GM23338 (cell line): ENCODE results near the gene BNIPL. TPM values are rescaled to one million over a fixed set of nuclear protein-coding genes. Genes with fewer than 3 reads are reported as not detected.

Experiments
- ATAC-seq: fragments of 200-7000 bp; cut with Tn5 transposase; 3 replicates; pipeline ENCODE4 v1.9.1; 2020
- DNase-seq: peaks from one replicate; pipeline ENCODE4 v3.0.0-alpha.2; 2015; ENCODE audit warnings: low spot score
- H2AFZ ChIP-seq: fragments of 200-600 bp; sonication (generic); 2 replicates; pipeline ENCODE4 v1.8.0; 2016; ENCODE audit warnings: antibody characterized with exemption, mild to moderate bottlenecking, moderate library complexity
- H3F3A ChIP-seq: fragments of 200-600 bp; sonication (generic); replicated peaks from 2 replicates; pipeline ENCODE4 v1.8.0; 2017; ENCODE audit warnings: antibody characterized with exemption, mixed run types, low read depth
- H3K27ac ChIP-seq: fragments of 200-600 bp; sonication (generic); 2 replicates; pipeline ENCODE4 v1.6.1; 2016; ENCODE audit warnings: low read depth
- H3K27me3 ChIP-seq: fragments of 200-600 bp; sonication (generic); 2 replicates; pipeline ENCODE4 v1.8.0; 2016; ENCODE audit warnings: mild to moderate bottlenecking, mixed run types, moderate library complexity; ENCODE audit not compliant: insufficient read depth
- H3K36me3 ChIP-seq: fragments of 200-600 bp; sonication (generic); 2 replicates; pipeline ENCODE4 v1.8.0; 2016; ENCODE audit warnings: mild to moderate bottlenecking; ENCODE audit not compliant: insufficient read depth
- H3K4me1 ChIP-seq: fragments of 200-600 bp; sonication (generic); 2 replicates; pipeline ENCODE4 v1.8.0; 2016; ENCODE audit warnings: mild to moderate bottlenecking, moderate library complexity; ENCODE audit not compliant: insufficient read depth
- H3K4me2 ChIP-seq: fragments of 200-600 bp; sonication (generic); 2 replicates; pipeline ENCODE4 v1.7.1; 2017; ENCODE audit warnings: mixed run types
- H3K4me3 ChIP-seq: fragments of 200-600 bp; sonication (generic); 2 replicates; pipeline ENCODE4 v1.6.1; 2016; ENCODE audit warnings: mixed run types
- H3K79me2 ChIP-seq: fragments of 200-600 bp; sonication (generic); replicated peaks from 2 replicates; pipeline ENCODE4 v1.8.0; 2017; ENCODE audit warnings: mild to moderate bottlenecking; ENCODE audit not compliant: insufficient read depth
- H3K9me2 ChIP-seq: fragments of 200-600 bp; sonication (generic); 2 replicates; pipeline ENCODE4 v1.8.0; 2017; ENCODE audit not compliant: insufficient read depth
- H4K20me1 ChIP-seq: fragments of 200-600 bp; sonication (generic); replicated peaks from 2 replicates; pipeline ENCODE4 v1.8.0; 2017; ENCODE audit warnings: mild to moderate bottlenecking; ENCODE audit not compliant: insufficient read depth
- H3K27ac Mint-ChIP-seq: 2 replicates; pipeline ENCODE4 v1.8.0; 2020; ENCODE audit warnings: inconsistent platforms, mild to moderate bottlenecking, moderate library complexity, mixed read lengths
- H3K27me3 Mint-ChIP-seq: 3 replicates; pipeline ENCODE4 v1.8.0; 2022; ENCODE audit warnings: low read depth, mild to moderate bottlenecking, moderate library complexity, mixed read lengths, inconsistent platforms; ENCODE audit not compliant: insufficient read depth, poor library complexity
- H3K36me3 Mint-ChIP-seq: 3 replicates; pipeline ENCODE4 v1.8.0; 2021; ENCODE audit warnings: low read depth, mild to moderate bottlenecking, inconsistent platforms, moderate library complexity, mixed read lengths
- H3K4me1 Mint-ChIP-seq: 3 replicates; pipeline ENCODE4 v1.8.0; 2020; ENCODE audit warnings: mild to moderate bottlenecking, inconsistent platforms, mixed read lengths
- H3K4me3 Mint-ChIP-seq: 3 replicates; pipeline ENCODE4 v1.8.0; 2021; ENCODE audit warnings: moderate library complexity, mild to moderate bottlenecking, inconsistent platforms, mixed read lengths
- H3K9me3 Mint-ChIP-seq: 3 replicates; pipeline ENCODE4 v1.8.0; 2020; ENCODE audit warnings: moderate library complexity, mild to moderate bottlenecking, inconsistent platforms, mixed read lengths
- CREB1 ChIP-seq: fragments of 250-450 bp; sonication (Bioruptor Pico); IDR thresholded peaks from 2 replicates; pipeline ENCODE4 v1.5.0; 2020; ENCODE audit warnings: low read depth, mild to moderate bottlenecking, moderate library complexity
- EZH2 ChIP-seq: fragments of 200-600 bp; sonication (generic); IDR thresholded peaks from one replicate; pipeline ENCODE4 v1.8.0; 2017; ENCODE audit warnings: antibody characterized with exemption, mild to moderate bottlenecking, low read depth; ENCODE audit not compliant: unreplicated experiment
- JUNB ChIP-seq: IDR thresholded peaks from one replicate; pipeline ENCODE4 v1.6.1; 2016; ENCODE audit warnings: antibody characterized with exemption; ENCODE audit not compliant: unreplicated experiment
- NANOG ChIP-seq: IDR thresholded peaks from 2 replicates; pipeline ENCODE4 v1.6.1; 2016; ENCODE audit warnings: antibody characterized with exemption, borderline replicate concordance
- STAT1 ChIP-seq: IDR thresholded peaks from one replicate; pipeline ENCODE4 v1.6.1; 2016; ENCODE audit warnings: antibody characterized with exemption; ENCODE audit not compliant: unreplicated experiment
- ZNF331 ChIP-seq: fragments of 250-450 bp; sonication (Bioruptor Pico); IDR thresholded peaks from 2 replicates; pipeline ENCODE4 v1.5.0; 2020; ENCODE audit warnings: low read depth, mild to moderate bottlenecking, moderate library complexity
- polyA plus RNA-seq: library from polyadenylated mRNA; unstranded; fragments of >200 nt; fragmentation: Nextera tagmentation; extraction: Ambion mirVana; gene quantifications from 2 replicates; pipeline ENCODE4 v1.2.1, GENCODE V29; 2016
- total RNA-seq: library from RNA; depleted of rRNA; stranded (reverse); fragments of >200 nt; shearing (Covaris generic); gene quantifications from 2 replicates; pipeline ENCODE4 v1.2.3, GENCODE V29; 2014
- TF ChIP-seq, protein P1 (sequence below): IDR thresholded peaks from one replicate; pipeline ENCODE4 v1.6.1; 2018; ENCODE audit warnings: antibody characterized with exemption; ENCODE audit not compliant: unreplicated experiment
- TF ChIP-seq, protein P2 (sequence below): fragments of 250-450 bp; sonication (Bioruptor Pico); IDR thresholded peaks from 2 replicates; pipeline ENCODE4 v1.5.0; 2020; ENCODE audit warnings: mild to moderate bottlenecking, moderate library complexity
- TF ChIP-seq, protein P3 (sequence below): IDR thresholded peaks from 2 replicates; pipeline ENCODE4 v1.6.1; 2016; ENCODE audit warnings: antibody characterized with exemption

The BNIPL gene
- total and polyA plus RNA-seq, 2 experiments from 2014 or later: 0.91 to 1.2 TPM

DNA sequence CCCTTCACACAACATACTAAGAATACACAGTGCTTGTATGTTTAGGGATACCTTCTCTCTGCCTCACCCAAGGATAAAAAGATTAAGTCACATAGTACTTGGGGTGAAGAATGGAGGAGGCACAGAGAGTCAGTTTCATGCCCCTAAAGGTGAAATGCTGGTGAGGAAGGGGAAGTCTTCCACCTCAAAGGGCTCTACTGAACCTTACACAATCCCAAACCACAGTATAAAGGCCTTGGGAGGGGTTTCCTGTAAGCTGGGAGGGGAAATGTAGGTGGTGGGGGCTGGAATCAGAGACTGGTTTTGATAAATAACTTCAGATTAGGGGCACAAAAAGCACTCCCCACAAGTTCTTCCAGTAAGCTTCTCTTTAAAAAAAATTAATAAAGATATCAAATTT, 33.2 kb upstream of the BNIPL start:
- peaks cover 33% of the 10 kb centered on the region for H3K4me1 Mint-ChIP-seq
- Histone ChIP-seq H3K27ac (no peak overlapping the region), H3K4me3 (no peak overlapping the region), H3K79me2 (no peaks in the 10 kb centered on the region), H4K20me1 (no peaks in the 10 kb centered on the region), H3F3A (peaks cover 10% of the 10 kb centered on the region; the same call in 1 of the 2 replicates), H3K4me1 (peaks cover 22% of the 10 kb centered on the region), H3K9me2 (no peaks in the 10 kb centered on the region), H3K36me3 (no peaks in the 10 kb centered on the region), H2AFZ (no peak overlapping the region), H3K4me2 (no peak overlapping the region), H3K27me3 (no peaks in the 10 kb centered on the region)
- TF ChIP-seq EZH2: no peak
- TF ChIP-seq JUNB: no peak
- no peak for TF ChIP-seq ZNF331 (CRISPR knock-in tag)
- TF ChIP-seq STAT1: no peak
- TF ChIP-seq, protein P1, sequence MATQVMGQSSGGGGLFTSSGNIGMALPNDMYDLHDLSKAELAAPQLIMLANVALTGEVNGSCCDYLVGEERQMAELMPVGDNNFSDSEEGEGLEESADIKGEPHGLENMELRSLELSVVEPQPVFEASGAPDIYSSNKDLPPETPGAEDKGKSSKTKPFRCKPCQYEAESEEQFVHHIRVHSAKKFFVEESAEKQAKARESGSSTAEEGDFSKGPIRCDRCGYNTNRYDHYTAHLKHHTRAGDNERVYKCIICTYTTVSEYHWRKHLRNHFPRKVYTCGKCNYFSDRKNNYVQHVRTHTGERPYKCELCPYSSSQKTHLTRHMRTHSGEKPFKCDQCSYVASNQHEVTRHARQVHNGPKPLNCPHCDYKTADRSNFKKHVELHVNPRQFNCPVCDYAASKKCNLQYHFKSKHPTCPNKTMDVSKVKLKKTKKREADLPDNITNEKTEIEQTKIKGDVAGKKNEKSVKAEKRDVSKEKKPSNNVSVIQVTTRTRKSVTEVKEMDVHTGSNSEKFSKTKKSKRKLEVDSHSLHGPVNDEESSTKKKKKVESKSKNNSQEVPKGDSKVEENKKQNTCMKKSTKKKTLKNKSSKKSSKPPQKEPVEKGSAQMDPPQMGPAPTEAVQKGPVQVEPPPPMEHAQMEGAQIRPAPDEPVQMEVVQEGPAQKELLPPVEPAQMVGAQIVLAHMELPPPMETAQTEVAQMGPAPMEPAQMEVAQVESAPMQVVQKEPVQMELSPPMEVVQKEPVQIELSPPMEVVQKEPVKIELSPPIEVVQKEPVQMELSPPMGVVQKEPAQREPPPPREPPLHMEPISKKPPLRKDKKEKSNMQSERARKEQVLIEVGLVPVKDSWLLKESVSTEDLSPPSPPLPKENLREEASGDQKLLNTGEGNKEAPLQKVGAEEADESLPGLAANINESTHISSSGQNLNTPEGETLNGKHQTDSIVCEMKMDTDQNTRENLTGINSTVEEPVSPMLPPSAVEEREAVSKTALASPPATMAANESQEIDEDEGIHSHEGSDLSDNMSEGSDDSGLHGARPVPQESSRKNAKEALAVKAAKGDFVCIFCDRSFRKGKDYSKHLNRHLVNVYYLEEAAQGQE: no peak
- TF ChIP-seq CREB1 (CRISPR knock-in tag): no peak
- TF ChIP-seq, protein P2, sequence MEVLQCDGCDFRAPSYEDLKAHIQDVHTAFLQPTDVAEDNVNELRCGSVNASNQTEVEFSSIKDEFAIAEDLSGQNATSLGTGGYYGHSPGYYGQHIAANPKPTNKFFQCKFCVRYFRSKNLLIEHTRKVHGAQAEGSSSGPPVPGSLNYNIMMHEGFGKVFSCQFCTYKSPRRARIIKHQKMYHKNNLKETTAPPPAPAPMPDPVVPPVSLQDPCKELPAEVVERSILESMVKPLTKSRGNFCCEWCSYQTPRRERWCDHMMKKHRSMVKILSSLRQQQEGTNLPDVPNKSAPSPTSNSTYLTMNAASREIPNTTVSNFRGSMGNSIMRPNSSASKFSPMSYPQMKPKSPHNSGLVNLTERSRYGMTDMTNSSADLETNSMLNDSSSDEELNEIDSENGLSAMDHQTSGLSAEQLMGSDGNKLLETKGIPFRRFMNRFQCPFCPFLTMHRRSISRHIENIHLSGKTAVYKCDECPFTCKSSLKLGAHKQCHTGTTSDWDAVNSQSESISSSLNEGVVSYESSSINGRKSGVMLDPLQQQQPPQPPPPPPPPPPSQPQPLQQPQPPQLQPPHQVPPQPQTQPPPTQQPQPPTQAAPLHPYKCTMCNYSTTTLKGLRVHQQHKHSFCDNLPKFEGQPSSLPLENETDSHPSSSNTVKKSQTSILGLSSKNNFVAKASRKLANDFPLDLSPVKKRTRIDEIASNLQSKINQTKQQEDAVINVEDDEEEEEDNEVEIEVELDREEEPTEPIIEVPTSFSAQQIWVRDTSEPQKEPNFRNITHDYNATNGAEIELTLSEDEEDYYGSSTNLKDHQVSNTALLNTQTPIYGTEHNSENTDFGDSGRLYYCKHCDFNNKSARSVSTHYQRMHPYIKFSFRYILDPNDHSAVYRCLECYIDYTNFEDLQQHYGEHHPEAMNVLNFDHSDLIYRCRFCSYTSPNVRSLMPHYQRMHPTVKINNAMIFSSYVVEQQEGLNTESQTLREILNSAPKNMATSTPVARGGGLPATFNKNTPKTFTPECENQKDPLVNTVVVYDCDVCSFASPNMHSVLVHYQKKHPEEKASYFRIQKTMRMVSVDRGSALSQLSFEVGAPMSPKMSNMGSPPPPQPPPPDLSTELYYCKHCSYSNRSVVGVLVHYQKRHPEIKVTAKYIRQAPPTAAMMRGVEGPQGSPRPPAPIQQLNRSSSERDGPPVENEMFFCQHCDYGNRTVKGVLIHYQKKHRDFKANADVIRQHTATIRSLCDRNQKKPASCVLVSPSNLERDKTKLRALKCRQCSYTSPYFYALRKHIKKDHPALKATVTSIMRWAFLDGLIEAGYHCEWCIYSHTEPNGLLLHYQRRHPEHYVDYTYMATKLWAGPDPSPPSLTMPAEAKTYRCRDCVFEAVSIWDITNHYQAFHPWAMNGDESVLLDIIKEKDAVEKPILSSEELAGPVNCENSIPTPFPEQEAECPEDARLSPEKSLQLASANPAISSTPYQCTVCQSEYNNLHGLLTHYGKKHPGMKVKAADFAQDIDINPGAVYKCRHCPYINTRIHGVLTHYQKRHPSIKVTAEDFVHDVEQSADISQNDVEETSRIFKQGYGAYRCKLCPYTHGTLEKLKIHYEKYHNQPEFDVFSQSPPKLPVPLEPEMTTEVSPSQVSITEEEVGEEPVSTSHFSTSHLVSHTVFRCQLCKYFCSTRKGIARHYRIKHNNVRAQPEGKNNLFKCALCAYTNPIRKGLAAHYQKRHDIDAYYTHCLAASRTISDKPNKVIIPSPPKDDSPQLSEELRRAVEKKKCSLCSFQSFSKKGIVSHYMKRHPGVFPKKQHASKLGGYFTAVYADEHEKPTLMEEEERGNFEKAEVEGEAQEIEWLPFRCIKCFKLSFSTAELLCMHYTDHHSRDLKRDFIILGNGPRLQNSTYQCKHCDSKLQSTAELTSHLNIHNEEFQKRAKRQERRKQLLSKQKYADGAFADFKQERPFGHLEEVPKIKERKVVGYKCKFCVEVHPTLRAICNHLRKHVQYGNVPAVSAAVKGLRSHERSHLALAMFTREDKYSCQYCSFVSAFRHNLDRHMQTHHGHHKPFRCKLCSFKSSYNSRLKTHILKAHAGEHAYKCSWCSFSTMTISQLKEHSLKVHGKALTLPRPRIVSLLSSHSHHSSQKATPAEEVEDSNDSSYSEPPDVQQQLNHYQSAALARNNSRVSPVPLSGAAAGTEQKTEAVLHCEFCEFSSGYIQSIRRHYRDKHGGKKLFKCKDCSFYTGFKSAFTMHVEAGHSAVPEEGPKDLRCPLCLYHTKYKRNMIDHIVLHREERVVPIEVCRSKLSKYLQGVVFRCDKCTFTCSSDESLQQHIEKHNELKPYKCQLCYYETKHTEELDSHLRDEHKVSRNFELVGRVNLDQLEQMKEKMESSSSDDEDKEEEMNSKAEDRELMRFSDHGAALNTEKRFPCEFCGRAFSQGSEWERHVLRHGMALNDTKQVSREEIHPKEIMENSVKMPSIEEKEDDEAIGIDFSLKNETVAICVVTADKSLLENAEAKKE (CRISPR knock-in tag): no peak
- TF ChIP-seq, protein P3, sequence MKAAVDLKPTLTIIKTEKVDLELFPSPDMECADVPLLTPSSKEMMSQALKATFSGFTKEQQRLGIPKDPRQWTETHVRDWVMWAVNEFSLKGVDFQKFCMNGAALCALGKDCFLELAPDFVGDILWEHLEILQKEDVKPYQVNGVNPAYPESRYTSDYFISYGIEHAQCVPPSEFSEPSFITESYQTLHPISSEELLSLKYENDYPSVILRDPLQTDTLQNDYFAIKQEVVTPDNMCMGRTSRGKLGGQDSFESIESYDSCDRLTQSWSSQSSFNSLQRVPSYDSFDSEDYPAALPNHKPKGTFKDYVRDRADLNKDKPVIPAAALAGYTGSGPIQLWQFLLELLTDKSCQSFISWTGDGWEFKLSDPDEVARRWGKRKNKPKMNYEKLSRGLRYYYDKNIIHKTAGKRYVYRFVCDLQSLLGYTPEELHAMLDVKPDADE: no peak
- TF ChIP-seq NANOG: no peak
- peaks cover 27% of the 10 kb centered on the region for H3K27me3 Mint-ChIP-seq
- DNase-seq (no peak), ATAC-seq (no peak)
- peaks cover 3% of the 10 kb centered on the region; the same call in 2 of the 3 replicates for H3K36me3 Mint-ChIP-seq
- no peak overlapping the region for H3K27ac Mint-ChIP-seq
- no peaks in the 10 kb centered on the region for H3K9me3 Mint-ChIP-seq
- no peak overlapping the region for H3K4me3 Mint-ChIP-seq
